Tibial artery (tissue), 4 donors: ENCODE data around the gene AKTIP.

Experiments
- DNase-seq, 2 donors: peaks; one replicate each; pipeline ENCODE4 v3.0.0-alpha.2; 2019
- H3K27ac ChIP-seq, 2 donors: fragments of 200-600 bp; sonication (generic) in 1 of 2; 1 replicate in 1 of 2; 2 replicates in 1 of 2; pipeline ENCODE4 v1.5.1; 2018 to 2019; ENCODE audit warnings: mild to moderate bottlenecking in 1 of 2
- H3K27me3 ChIP-seq, 2 donors: fragments of 200-600 bp; sonication (generic) in 1 of 2; one replicate each; pipeline versions ENCODE4 v1.5.1 to v1.6.0; 2016 to 2019
- H3K36me3 ChIP-seq, 3 donors: fragments of 200-600 bp; sonication (generic) in 2 of 3; one replicate each; pipeline ENCODE4 v1.5.1; 2016 to 2019; ENCODE audit warnings: mild to moderate bottlenecking in 2 of 3
- H3K4me1 ChIP-seq, 4 donors: fragments of 200-600 bp; sonication (generic) in 2 of 4; 1 replicate in 3 of 4; 2 replicates in 1 of 4; pipeline ENCODE4 v1.5.1; 2016 to 2019
- H3K4me3 ChIP-seq, 2 donors: fragments of 200-600 bp; sonication (generic) in 1 of 2; 1 replicate in 1 of 2; 2 replicates in 1 of 2; pipeline ENCODE4 v1.5.1; 2018 to 2019; ENCODE audit warnings: mild to moderate bottlenecking in 2 of 2
- H3K9me3 ChIP-seq, 3 donors: fragments of 200-600 bp; sonication (generic) in 1 of 3; one replicate each; pipeline ENCODE4 v1.5.1; 2016 to 2019
- CTCF ChIP-seq, 2 experiments: fragments of 200-600 bp in 1 of 2; fragments of 450-650 bp in 1 of 2; IDR thresholded peaks; one replicate each; pipeline ENCODE4 v1.5.1; 2017 to 2019; ENCODE audit warnings: antibody characterized with exemption in 2 of 2, mild to moderate bottlenecking in 1 of 2, moderate library complexity in 1 of 2
- intact Hi-C: fragments of 100-400 bp; cut with DNase I; formaldehyde crosslinking; loops from one replicate; pipeline ENCODE4 v1.15.0; 2023; ENCODE audit warnings: low total_unique reads

The AKTIP gene

GRCh38 chr16:53507464-53508179 lies 4.6 kb upstream of the AKTIP start:
- no peak for TF ChIP-seq CTCF (IDR thresholded peaks at IDR 0.05)
- Histone ChIP-seq H3K27me3 (no peaks in the 10 kb centered on the region), H3K27ac (no peak overlapping the region), H3K36me3 (no peaks in the 10 kb centered on the region), H3K4me3 (no peak overlapping the region), H3K9me3 (no peaks in the 10 kb centered on the region), H3K4me1 (peaks cover 0 to 26% (median 16%) of the 10 kb centered on the region in 4 donors)
- no peak for DNase-seq
- intact Hi-C loops: no loop called here

- DNase-seq: no peak
- H3K4me3 ChIP-seq: no peak overlapping the region
- H3K27ac ChIP-seq: peak overlapping the region in 1 of 2 donors; percentile 91
These were observed 3.2 kb upstream of the AKTIP start for GRCh38 chr16:53506254-53506653.

GRCh38 chr16:53504665-53505064 lies 1.7 kb upstream of the AKTIP start:
- no peaks in the 10 kb centered on the region for H3K36me3 ChIP-seq
- no peaks in the 10 kb centered on the region for H3K9me3 ChIP-seq
- no peak for DNase-seq
- peaks cover 0 to 37% (median 26%) of the 10 kb centered on the region in 4 donors for H3K4me1 ChIP-seq
- intact Hi-C loops: loop anchor here (5.0 kb wide), 1 partner anchor 67 kb away; no protein-coding TSS in a partner anchor
- no peaks in the 10 kb centered on the region for H3K27me3 ChIP-seq
- H3K4me3 ChIP-seq: peak overlapping the region; percentile 53 to 65
- no peak for TF ChIP-seq CTCF (IDR thresholded peaks at IDR 0.05)
- H3K27ac ChIP-seq: peak overlapping the region; percentile 91 to 94

More at GRCh38 chr16:53506254-53506653, 3.2 kb upstream of the AKTIP start:
- Histone ChIP-seq H3K36me3 (no peaks in the 10 kb centered on the region), H3K9me3 (no peaks in the 10 kb centered on the region), H3K4me1 (peaks cover 0 to 36% (median 26%) of the 10 kb centered on the region in 4 donors), H3K27me3 (no peaks in the 10 kb centered on the region)
- intact Hi-C loops: no loop called here
- TF ChIP-seq CTCF (IDR thresholded peaks at IDR 0.05): no peak

GRCh38 chr16:53503991-53504663 lies 1.1 kb upstream of the AKTIP start:
- Histone ChIP-seq H3K4me1 (peaks cover 0 to 35% (median 26%) of the 10 kb centered on the region in 4 donors), H3K36me3 (peaks cover 0 to 3% (median 0%) of the 10 kb centered on the region in 3 donors), H3K4me3 (peak overlapping the region; percentile 53 to 65), H3K27ac (peak overlapping the region; percentile 91 to 94), H3K27me3 (no peaks in the 10 kb centered on the region), H3K9me3 (no peaks in the 10 kb centered on the region)
- TF ChIP-seq CTCF (IDR thresholded peaks at IDR 0.05): no peak
- peak; percentile 71 to 84 for DNase-seq
- intact Hi-C loops: loop anchor here (5.0 kb wide), 1 partner anchor 67 kb away; no protein-coding TSS in a partner anchor

- intact Hi-C loops: loop anchor here (5.0 kb wide), 1 partner anchor 66 kb away; no protein-coding TSS in a partner anchor
- Histone ChIP-seq H3K36me3 (peaks cover 0 to 10% (median 6%) of the 10 kb centered on the region in 3 donors), H3K27me3 (no peaks in the 10 kb centered on the region), H3K4me1 (peaks cover 0 to 35% (median 26%) of the 10 kb centered on the region in 4 donors), H3K27ac (peak overlapping the region; percentile 91 to 94), H3K9me3 (no peaks in the 10 kb centered on the region), H3K4me3 (peak overlapping the region; percentile 65 to 97)
- DNase-seq: peak; percentile 100
- TF ChIP-seq CTCF (IDR thresholded peaks at IDR 0.05): peak in 1 of 2 experiments; percentile 11
These were observed 388 bp upstream of the AKTIP start for GRCh38 chr16:53503270-53503923.
